ENCODE data around the gene TMBIM4.

The TMBIM4 gene

DNA sequence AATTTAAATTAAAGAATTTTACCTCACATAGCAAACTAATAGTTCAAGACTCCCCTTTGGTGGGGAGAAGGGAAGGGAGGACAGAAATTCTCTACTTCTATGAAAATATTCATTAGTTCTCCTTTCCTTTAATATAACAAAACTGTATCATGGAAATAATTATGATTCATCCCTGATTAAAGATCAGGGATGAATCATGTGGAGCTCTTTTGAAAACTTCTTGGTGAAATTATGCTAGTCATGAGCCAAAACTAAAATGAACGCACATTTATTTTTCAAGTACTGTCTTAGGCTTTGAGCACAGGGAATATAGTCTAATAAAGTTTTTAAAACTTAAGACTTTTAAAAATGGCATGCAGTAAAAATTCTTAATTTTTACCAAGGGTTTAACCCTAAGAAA, 17.1 kb downstream of the TMBIM4 start:
- H3K36me3 ChIP-seq (ENCODE audit: control insufficient read depth, insufficient read depth, low read length), result no peaks in the 10 kb centered on the region
- no peaks in the 10 kb centered on the region for H3K9me3 ChIP-seq (ENCODE audit: control insufficient read depth, low read length)
- peaks cover 22% of the 10 kb centered on the region for H3K4me1 ChIP-seq (ENCODE audit: control insufficient read depth, insufficient read depth, low read length)
- no peak overlapping the region for H3K4me3 ChIP-seq (ENCODE audit: low read length)
- no peak overlapping the region for H3K9ac ChIP-seq (ENCODE audit: low read length)
- no peaks in the 10 kb centered on the region for H3K27me3 ChIP-seq (ENCODE audit: control insufficient read depth, insufficient read depth, low read length)

DNA sequence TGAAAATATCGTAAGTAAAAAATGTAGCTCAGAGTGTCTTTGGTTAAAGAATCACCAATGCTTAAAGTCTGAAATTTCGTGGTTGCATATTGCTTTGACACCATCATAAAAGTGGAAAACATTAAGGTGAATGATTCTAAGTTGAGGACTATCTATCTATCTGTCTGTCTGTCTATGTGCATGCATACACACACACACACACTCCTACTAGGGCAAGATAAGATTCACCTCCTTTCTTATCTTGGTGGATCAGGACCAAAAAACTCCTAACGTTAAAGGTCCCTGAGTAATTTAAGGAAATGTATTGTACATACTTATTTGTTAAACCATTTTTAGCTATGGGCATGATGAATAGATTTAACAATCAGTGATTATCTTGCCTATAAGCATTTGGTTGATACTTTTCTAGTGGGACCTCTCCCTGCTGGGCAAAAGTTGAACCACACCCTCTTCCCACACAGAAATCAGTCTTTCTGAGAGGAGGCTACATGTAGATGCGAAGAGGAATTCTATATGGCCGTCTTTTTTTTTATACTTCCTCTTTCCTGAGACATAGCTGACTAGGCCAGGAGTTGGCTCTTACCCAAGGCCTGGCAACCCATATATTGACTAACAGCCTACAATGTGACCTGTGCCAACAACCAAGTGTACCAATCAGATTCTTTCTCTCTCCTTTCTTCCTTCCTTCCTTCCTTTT, 19.9 kb downstream of the TMBIM4 start:
- no peaks in the 10 kb centered on the region for H3K9me3 ChIP-seq (ENCODE audit: control insufficient read depth, low read length)
- H3K4me3 ChIP-seq (ENCODE audit: low read length), result no peak overlapping the region
- H3K9ac ChIP-seq (ENCODE audit: low read length), result no peak overlapping the region
- H3K36me3 ChIP-seq (ENCODE audit: control insufficient read depth, insufficient read depth, low read length), result no peaks in the 10 kb centered on the region
- H3K4me1 ChIP-seq (ENCODE audit: control insufficient read depth, insufficient read depth, low read length), result peaks cover 10% of the 10 kb centered on the region
- H3K27me3 ChIP-seq (ENCODE audit: control insufficient read depth, insufficient read depth, low read length), result no peaks in the 10 kb centered on the region

DNA sequence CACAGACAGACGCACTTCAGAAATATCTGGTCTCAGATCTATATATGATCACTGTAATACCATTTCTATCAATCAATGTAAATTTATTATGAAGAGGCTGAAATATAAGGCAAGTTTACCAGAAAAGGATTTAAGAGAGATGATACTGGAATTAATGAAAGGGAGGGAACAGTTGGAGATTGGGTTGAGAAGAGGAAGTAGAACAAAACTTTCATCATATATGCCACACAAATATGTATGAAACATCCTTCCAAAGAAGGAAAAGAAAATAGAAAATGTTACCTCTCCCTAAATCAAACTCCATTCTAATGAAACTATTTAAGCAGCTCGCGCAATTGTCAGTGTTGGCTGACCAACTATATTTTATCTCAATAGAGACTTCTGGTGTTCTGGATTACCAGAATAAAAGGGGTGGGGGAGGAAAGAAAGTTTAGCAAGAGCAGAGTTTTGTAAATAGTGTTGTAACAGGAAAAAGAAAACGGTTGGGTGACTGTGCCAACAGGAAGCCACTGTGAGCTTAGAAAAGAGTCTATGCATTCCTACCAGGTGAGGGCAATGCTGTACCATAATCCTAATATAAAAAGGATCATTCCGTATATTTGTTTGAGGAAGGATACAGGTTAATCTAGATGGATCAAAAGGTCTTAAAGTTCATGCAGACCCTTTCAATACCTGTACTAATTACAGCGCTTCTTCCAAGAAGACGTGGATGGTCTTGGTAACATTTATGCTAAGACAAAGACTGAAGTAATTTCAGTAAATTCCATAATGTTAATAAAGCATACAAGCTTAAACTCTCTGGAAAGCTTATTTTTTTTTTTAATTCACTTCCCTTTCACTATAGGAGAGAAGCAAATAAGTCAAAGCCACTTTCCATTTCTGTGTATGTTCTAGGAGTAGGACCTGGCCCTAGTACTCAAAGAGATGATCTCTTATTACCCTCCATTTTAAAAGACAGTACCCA, 24.7 kb downstream of the TMBIM4 start:
- Histone ChIP-seq H3K9ac (ENCODE audit: low read length) (no peak overlapping the region), H3K4me3 (ENCODE audit: low read length) (no peak overlapping the region), H3K36me3 (ENCODE audit: control insufficient read depth, insufficient read depth, low read length) (no peaks in the 10 kb centered on the region), H3K4me1 (ENCODE audit: control insufficient read depth, insufficient read depth, low read length) (peaks cover 15% of the 10 kb centered on the region), H3K27me3 (ENCODE audit: control insufficient read depth, insufficient read depth, low read length) (no peaks in the 10 kb centered on the region), H3K9me3 (ENCODE audit: control insufficient read depth, low read length) (no peaks in the 10 kb centered on the region)

DNA sequence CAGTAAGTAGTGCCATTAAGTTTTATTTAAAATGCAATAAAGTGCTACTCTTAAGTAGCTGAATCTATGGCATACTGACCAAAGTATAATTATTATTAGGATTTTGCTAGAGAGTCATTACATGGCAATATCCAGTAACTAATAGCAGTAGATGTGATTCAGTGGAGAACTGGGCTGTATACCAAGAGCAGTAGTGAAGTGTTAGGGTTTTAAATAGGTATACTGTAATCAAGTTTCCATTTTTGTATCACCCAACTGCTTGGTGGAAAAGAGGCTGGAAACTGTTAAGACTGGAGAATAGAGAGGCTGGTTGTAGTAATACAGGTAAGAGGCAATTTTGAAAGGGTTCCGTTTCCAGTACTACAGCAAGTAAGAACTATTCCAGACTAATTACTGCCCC, 25.9 kb downstream of the TMBIM4 start:
- Histone ChIP-seq H3K36me3 (ENCODE audit: control insufficient read depth, insufficient read depth, low read length) (no peaks in the 10 kb centered on the region), H3K4me1 (ENCODE audit: control insufficient read depth, insufficient read depth, low read length) (peaks cover 12% of the 10 kb centered on the region), H3K4me3 (ENCODE audit: low read length) (no peak overlapping the region), H3K9ac (ENCODE audit: low read length) (no peak overlapping the region), H3K27me3 (ENCODE audit: control insufficient read depth, insufficient read depth, low read length) (no peaks in the 10 kb centered on the region), H3K9me3 (ENCODE audit: control insufficient read depth, low read length) (no peaks in the 10 kb centered on the region)

DNA sequence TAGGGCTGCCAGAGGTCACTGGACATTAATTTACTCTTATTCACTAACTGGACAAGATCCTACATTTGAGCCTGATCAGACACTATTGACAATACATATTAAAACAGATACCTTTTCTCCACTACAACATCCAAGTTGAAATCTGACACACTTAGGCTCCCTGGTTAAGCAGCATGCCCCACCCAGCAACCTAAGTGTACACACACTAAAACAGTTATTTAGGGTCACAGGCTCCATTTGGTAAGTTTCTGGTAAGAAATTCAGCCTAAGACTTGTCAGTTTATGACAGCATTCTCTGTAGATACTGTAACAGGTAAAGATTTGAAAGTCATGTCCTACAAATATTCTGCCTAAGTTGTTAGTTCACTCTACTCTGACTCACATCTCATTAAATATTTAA, 27.0 kb downstream of the TMBIM4 start:
- H3K4me1 ChIP-seq (ENCODE audit: control insufficient read depth, insufficient read depth, low read length), result peaks cover 12% of the 10 kb centered on the region
- no peaks in the 10 kb centered on the region for H3K27me3 ChIP-seq (ENCODE audit: control insufficient read depth, insufficient read depth, low read length)
- no peak overlapping the region for H3K9ac ChIP-seq (ENCODE audit: low read length)
- no peaks in the 10 kb centered on the region for H3K36me3 ChIP-seq (ENCODE audit: control insufficient read depth, insufficient read depth, low read length)
- no peaks in the 10 kb centered on the region for H3K9me3 ChIP-seq (ENCODE audit: control insufficient read depth, low read length)
- no peak overlapping the region for H3K4me3 ChIP-seq (ENCODE audit: low read length)

DNA sequence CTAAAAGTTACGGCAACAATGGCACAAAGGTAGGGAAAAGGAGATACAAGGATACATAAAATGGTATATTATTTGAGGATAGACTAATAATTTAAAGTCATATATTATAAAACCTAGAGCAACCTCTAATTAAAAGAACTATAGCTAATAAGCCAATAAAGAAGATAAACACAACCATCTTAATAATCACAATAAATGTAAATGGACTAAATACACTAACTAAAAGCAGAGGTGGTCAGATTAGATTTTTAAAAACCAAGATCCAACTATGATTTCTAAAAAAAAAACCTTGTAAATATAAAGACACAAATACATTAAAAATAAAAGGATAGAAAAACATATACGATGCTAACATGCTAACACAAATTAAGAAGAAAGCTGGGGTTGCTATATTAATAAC, 28.5 kb downstream of the TMBIM4 start:
- H3K36me3 ChIP-seq (ENCODE audit: control insufficient read depth, insufficient read depth, low read length), result no peaks in the 10 kb centered on the region
- no peaks in the 10 kb centered on the region for H3K27me3 ChIP-seq (ENCODE audit: control insufficient read depth, insufficient read depth, low read length)
- H3K9me3 ChIP-seq (ENCODE audit: control insufficient read depth, low read length), result no peaks in the 10 kb centered on the region
- no peak overlapping the region for H3K9ac ChIP-seq (ENCODE audit: low read length)
- H3K4me1 ChIP-seq (ENCODE audit: control insufficient read depth, insufficient read depth, low read length), result peaks cover 12% of the 10 kb centered on the region
- no peak overlapping the region for H3K4me3 ChIP-seq (ENCODE audit: low read length)

DNA sequence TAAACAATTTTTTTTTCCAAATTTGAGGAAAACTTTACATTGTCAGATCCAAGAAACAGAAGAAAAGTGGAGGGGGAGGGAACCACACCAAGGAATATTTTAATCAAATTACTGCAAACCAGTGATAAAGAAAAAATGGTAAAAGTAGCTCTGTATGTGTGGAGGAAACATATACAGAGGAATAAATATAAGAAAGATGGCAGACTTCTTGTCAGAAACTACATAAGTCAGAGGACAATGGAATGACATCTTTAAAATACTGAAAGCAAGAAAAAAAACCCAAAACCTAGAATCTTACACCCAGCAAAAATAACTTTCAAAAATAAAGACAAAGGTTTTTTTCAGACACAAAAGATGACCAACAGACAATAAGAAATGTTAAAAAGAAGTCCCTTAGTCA, 29.1 kb downstream of the TMBIM4 start:
- no peak overlapping the region for H3K9ac ChIP-seq (ENCODE audit: low read length)
- no peaks in the 10 kb centered on the region for H3K27me3 ChIP-seq (ENCODE audit: control insufficient read depth, insufficient read depth, low read length)
- no peaks in the 10 kb centered on the region for H3K36me3 ChIP-seq (ENCODE audit: control insufficient read depth, insufficient read depth, low read length)

DNA sequence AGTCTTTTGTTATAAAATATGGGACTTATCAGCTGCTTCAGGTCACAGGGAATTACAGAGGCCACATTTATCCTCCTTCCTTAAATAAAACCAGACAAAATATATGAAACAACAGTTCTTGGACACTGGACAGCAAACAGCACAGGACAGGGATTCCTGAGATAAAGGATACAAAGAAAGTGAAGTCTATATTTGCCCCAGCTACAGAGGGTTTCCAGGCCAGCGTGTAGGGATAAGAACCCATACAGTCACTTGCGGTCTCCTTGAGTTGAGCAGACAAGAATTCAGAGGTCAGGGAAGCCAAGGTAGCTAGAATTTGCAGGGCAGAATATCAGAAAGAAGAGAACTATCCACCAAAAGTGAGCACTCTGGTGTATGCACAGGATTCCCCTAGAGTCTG, 30.5 kb downstream of the TMBIM4 start:
- no peaks in the 10 kb centered on the region for H3K9me3 ChIP-seq (ENCODE audit: control insufficient read depth, low read length)
- no peaks in the 10 kb centered on the region for H3K36me3 ChIP-seq (ENCODE audit: control insufficient read depth, insufficient read depth, low read length)
- H3K4me1 ChIP-seq (ENCODE audit: control insufficient read depth, insufficient read depth, low read length), result peaks cover 12% of the 10 kb centered on the region
- no peak overlapping the region for H3K4me3 ChIP-seq (ENCODE audit: low read length)
- H3K27me3 ChIP-seq (ENCODE audit: control insufficient read depth, insufficient read depth, low read length), result no peaks in the 10 kb centered on the region
- H3K9ac ChIP-seq (ENCODE audit: low read length), result no peak overlapping the region

More for the DNA sequence above, 29.1 kb downstream of the TMBIM4 start:
- Histone ChIP-seq H3K9me3 (ENCODE audit: control insufficient read depth, low read length) (no peaks in the 10 kb centered on the region), H3K4me1 (ENCODE audit: control insufficient read depth, insufficient read depth, low read length) (peaks cover 12% of the 10 kb centered on the region), H3K4me3 (ENCODE audit: low read length) (no peak overlapping the region)

DNA sequence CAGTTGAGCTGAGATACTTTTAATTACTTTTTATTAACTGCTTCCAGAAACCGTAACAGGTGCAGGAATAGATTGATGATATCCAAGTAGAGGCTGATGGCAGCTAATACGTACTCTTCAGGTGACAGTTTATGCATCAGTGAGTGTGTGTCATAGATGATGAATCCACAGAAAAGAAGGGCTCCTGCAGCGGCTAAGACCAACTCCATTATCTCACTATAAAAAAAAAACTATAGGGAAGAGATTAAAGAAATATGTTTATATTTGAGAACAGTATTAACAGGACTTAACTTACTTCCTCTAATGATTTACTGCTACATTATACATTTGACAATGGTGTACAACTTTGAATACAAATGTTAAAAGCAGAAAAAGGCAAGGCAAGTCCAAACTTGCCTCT, 31.9 kb downstream of the TMBIM4 start:
- Histone ChIP-seq H3K4me3 (ENCODE audit: low read length) (no peak overlapping the region), H3K9ac (ENCODE audit: low read length) (no peak overlapping the region), H3K9me3 (ENCODE audit: control insufficient read depth, low read length) (no peaks in the 10 kb centered on the region), H3K4me1 (ENCODE audit: control insufficient read depth, insufficient read depth, low read length) (peaks cover 5% of the 10 kb centered on the region), H3K36me3 (ENCODE audit: control insufficient read depth, insufficient read depth, low read length) (no peaks in the 10 kb centered on the region), H3K27me3 (ENCODE audit: control insufficient read depth, insufficient read depth, low read length) (no peaks in the 10 kb centered on the region)

DNA sequence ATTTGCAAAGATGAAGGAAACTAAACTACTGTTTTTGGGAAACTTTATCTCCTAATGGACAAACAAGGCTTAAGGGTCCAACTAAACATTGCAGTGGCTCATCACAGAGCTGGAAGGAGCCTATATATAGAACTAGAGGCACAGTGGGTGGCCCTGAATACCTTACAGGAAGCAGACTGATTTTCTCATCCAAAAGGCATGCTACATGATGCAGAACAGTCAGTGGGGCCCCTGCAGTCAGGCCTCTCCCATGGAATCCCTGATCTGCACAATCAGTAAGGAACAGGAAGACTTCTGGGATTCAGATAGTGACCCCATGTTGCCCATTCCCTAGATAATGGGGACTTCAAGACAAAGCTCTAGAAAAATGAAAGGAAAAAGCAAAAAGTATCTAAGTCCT, 37.4 kb downstream of the TMBIM4 start:
- Histone ChIP-seq H3K4me1 (ENCODE audit: control insufficient read depth, insufficient read depth, low read length) (no peaks in the 10 kb centered on the region), H3K4me3 (ENCODE audit: low read length) (no peak overlapping the region), H3K27me3 (ENCODE audit: control insufficient read depth, insufficient read depth, low read length) (no peaks in the 10 kb centered on the region), H3K9me3 (ENCODE audit: control insufficient read depth, low read length) (no peaks in the 10 kb centered on the region), H3K9ac (ENCODE audit: low read length) (no peak overlapping the region), H3K36me3 (ENCODE audit: control insufficient read depth, insufficient read depth, low read length) (peaks cover 4% of the 10 kb centered on the region)

DNA sequence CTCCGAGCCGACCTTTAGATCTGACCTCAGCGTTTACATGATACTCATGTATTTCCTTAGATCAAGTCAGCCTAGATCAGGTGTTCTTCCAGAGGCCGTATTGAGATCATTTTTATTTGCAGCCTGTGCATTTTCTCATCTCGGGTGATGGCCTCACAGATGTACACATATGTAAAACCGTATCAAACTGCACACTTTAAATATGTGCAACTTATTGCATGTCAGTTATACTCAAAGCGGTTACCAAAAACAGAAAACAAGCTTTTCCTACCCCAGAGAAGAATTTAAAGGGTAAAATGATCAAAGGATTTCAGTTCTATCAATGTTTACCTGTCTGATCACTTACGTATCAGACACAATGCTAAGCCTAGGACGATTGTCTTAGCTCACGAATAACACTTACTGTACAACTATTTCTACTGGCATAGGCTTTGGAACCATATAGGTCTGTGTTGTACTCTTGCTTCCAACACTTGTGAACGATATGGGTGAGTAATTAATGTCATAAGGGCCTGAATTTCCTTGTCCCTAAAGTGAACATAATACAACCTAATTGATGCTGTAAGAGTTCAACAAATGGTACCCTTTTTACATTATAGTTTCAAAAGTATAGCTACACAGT, 38.6 kb downstream of the TMBIM4 start:
- Histone ChIP-seq H3K4me1 (ENCODE audit: control insufficient read depth, insufficient read depth, low read length) (no peaks in the 10 kb centered on the region), H3K9me3 (ENCODE audit: control insufficient read depth, low read length) (no peaks in the 10 kb centered on the region), H3K36me3 (ENCODE audit: control insufficient read depth, insufficient read depth, low read length) (peaks cover 7% of the 10 kb centered on the region), H3K27me3 (ENCODE audit: control insufficient read depth, insufficient read depth, low read length) (no peaks in the 10 kb centered on the region), H3K9ac (ENCODE audit: low read length) (peak overlapping the region; percentile 92), H3K4me3 (ENCODE audit: low read length) (peak overlapping the region; percentile 85)

Measured in mucosa of stomach (tissue), 1 donor.